IPS-11a (cell line): ENCODE data around the gene PHACTR4.
"Not testable (repeated sequence)": the region's sequence is repeated elsewhere in the genome, so short reads cannot be mapped to it uniquely, and the experiment has no call there.

ENCODE experiments used
- H3K4me3 ChIP-seq: one replicate; pipeline ENCODE4 v1.5.1; 2013; ENCODE audit warnings: low read depth, low read length, control low read depth

PHACTR4 gene

DNA sequence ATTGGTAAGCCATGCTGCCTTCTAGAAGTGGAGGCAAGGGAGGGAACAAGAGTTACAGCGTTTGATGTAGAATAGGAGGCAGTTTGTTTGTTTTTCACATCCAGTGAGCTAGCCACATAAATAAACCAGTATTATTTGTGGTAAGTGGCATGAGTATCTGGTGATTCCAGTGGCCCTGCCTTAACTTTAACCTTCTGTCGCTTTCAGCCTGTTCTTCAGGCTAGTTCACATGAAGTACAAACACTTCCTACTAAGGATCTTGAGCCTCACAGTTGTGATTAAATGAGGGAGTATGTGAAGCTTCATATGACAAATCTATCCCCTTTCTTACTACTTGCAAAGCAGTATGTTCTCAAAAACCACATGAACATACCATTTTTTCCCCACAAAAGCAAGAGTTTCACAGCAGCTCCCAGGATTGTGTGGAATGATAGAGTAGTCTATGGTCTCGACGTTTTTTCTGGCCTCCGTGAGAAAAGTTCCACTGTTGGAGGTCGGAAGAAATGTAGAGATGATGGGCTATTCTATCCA is 59.5 kb downstream of the PHACTR4 start:
- no peak overlapping the region for H3K4me3 ChIP-seq

DNA sequence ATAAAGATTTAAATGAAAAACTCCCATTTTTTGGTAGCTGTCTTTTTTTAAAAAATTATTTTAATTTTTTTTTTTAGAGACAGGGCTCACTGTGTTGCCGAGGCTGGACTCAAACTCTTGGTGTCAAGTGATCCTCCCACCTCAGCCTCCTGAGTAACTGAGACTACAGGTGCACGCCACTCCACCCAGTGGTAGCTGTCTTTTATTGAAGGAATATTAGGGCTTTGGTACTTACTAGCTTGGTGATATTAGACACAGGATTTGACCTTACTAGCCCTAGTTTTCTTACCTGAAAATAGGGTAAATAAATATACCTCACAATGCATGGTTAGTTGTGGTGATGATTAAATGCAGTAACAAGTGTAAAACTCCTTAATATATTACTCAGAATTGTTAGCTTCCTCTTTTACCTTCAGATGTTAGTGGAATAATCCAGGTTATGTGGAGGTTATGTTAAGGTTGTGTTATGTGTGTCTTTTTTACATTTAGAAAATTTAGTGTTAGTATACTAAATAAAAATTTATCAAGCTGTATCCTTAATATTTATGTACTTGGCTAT is 66.8 kb downstream of the PHACTR4 start:
- H3K4me3 ChIP-seq = no peak overlapping the region

DNA sequence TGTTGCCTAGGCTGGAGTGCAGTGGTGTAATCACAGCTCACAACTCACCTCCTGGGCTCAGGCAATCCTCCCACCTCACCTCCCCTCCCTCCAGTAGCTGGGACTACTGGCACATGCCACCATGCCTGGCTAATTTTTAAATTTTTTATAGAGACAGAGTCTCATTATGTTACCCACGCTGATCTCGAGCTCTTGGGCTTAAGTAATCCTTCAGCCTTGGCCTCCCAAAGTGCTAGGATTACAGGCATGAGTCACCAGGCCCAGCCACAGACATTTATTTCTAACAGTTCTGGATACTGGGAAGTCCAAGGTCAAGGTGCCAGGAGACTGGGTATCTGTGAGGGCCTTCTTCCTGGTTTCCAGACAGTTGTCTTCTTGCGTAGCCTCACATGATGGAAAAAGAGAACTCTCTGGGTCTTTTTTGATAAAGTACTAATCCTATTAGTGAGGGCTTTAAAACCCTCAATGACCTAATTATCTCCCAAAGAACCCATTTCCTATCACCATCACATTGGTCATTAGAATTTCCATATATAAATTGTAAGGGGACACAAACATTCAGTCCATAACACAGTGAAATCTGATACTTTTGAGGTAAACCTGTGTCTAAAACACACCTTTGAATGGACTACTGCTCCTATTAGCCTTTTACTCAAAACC is 67.9 kb downstream of the PHACTR4 start:
- H3K4me3 ChIP-seq = no peak overlapping the region

DNA sequence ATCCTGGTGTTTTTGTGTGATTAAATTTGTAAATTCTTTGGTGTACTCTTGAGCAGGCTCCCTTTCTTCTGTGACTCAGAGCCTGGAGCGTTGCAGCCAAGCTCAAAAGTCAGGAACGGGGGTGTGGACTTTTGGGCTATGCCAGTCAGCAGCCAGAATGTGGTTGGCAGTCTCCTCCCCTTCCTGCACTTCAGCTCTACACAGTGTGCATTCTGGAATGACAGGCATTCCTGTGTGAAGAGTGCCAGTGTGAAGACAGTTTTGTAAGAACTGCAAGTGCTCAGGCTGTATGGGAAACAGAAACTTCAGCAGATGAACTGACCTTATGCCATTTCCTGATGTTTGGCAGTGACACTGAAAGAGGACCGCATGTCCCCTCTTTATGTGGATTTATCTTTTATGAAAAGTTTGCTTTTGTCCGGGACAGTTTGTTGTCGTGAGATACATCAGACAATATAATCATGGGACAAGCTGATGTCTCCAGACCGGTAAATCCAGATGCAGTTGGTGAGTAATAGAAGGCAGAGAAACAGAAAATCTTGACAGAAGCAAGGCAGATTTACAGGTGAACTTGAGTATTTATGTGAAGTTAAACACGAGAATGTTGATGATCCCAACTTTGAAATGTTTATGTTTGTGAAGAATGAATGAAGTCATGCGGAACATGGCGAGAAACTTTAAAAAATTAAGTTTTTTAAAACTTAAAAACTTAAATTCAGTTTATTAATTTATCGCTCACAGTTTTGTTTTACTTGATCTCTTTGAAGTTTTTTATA is 68.6 kb downstream of the PHACTR4 start:
- no peak overlapping the region for H3K4me3 ChIP-seq

DNA sequence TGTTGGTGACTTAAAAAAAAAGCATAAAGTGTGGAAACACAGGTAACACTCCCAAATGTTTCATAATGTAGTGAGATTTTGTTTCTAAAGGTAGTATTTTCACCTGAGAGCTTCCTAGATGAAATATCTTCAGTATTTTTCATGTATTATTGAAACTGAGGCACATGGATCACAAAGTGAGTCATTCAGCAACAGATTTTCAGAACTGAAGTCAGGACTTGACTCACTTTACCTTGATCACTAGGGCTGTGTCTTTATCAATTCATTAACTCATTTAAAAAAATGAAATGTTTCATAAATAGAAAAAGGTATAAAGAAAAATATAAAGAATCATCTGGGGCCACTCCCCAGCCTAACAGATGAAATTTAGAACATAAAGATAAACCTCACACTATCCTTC is 69.8 kb downstream of the PHACTR4 start:
- H3K4me3 ChIP-seq = no peak overlapping the region

DNA sequence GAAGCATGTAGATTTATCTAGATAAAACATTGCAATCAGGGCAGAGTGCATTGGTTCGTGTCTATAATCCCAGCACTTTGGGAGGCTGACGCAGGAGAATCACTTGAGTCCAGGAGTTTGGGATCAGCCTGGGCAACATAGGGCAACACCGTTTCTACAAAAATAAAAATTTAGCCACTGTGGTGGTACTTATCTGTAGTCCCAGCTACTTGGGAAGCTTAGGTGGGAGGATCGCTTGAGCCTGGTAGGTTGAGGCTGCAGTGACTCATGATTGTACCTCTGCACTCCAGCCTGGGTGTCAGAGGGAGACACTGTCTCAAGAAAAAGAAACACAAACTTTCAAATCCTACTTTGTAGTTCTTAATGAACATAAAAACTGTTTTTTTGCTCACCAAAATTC is 72.1 kb downstream of the PHACTR4 start:
- H3K4me3 ChIP-seq = no peak overlapping the region

DNA sequence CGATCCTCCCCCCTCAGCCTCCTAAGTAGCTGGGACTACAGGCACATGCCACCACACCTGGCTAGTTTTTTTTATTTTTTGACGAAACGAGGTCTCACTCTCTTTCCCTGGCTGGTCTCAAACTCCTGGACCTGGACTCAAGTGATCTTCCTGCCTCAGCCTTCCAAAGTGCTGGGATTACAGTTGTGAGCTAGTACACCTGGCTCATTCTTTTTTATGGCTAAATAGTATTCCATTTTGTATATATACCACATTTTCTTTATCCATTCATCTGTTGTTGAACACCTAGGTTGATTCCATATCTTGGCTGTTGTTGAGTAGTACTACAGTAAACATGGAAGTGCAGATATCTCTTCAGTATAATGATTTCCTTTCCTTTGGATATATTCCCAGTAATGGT is 74.0 kb downstream of the PHACTR4 start:
- H3K4me3 ChIP-seq = no peak overlapping the region

DNA sequence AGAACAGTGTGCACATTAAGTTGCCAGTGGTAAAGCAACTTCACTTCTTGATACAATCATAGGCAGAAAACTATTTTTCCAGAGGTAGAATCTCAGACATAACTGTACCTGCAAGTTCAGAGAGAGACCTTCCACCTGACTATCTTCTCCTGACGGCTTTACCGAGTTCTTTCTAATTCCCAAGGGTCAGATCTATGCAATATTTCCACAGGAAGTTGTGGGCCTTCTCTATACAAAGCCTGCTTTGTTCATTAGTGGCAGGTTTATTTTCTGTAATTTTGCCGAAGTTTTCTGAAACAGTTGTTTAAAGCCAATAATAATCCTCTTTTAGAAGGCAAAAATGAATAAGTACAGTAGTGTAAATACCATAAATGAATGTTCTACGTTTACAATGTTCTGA is 78.1 kb downstream of the PHACTR4 start:
- no peak overlapping the region for H3K4me3 ChIP-seq

DNA sequence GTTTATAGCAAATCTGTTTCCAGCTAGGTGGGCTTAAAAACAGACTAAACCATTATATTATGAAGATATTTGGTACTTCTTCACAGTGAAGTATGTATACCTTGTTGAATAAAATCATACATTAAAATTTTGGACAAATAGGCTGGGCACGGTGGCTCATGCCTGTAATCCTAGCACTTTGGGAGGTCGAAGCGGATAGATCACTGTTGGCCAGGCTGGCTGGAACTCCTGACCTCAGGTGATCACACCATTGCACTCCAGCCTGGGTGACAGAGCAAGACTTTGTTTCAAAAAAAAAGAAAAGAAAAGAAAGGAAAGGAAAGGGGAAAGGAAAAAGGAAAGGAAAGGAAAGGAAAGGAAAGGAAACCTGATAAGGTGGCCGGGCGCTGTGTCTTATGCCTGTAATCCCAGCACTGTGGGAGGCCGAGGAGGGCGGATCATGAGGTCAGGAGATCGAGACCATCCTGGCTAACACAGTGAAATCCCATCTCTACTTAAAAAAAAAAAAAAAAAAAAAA is 78.6 kb downstream of the PHACTR4 start:
- H3K4me3 ChIP-seq = not testable (repeated sequence)

DNA sequence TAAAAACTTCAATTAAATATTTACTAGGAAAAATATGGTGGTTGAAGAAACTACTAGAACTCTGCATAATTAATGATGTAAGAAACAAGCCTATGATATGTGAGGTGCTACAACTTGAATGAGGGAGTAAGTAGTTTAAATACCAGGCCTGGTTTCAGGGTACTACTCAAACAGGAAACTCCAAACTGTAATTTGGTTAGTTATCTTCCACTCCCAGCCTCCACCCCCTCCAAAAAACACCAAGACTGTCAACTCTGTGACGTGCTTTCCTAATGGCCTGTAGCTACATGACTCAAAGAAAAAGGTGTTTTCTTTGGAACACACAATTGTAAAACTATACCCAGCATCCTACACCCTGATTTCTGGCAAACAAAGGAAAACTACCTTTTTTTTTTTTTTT is 80.4 kb downstream of the PHACTR4 start:
- no peak overlapping the region for H3K4me3 ChIP-seq

DNA sequence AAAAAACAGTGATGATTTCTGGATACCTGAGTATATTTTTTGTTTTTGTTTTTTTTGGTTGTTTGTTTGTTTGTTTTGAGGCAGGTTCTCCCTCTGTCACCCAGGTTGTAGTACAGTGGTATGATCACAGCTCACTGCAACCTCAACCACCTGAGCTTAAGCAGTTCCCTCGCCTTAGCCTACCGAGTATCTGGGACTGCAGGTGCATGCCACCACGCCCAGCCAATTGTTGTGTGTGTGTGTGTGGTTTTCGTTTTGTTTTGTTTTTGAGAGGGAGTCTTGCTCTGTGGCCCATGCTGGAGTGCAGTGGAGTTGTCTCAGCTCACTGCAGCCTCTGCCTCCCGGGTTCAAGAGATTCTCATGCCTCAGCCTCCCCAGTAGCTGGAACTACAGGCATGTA is 81.0 kb downstream of the PHACTR4 start:
- H3K4me3 ChIP-seq = no peak overlapping the region

DNA sequence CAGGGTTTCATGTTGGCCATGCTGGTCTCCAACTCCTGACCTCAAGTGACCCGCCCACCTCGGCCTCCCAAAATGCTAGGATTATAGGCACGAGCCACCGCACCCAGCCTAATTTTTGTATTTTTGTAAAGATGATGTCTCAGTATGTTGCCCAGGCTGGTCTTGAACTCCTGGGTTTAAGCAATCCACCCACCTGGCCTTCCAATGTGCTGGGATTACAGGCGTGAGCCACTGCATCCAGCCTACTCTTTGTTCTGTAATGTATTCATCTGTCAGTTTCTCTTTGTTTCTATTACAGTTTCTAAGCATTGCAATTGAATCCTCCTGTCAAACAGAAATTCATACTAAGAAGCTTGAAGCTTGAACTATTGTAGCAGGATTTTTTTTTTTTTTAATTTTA is 81.5 kb downstream of the PHACTR4 start:
- H3K4me3 ChIP-seq = no peak overlapping the region

DNA sequence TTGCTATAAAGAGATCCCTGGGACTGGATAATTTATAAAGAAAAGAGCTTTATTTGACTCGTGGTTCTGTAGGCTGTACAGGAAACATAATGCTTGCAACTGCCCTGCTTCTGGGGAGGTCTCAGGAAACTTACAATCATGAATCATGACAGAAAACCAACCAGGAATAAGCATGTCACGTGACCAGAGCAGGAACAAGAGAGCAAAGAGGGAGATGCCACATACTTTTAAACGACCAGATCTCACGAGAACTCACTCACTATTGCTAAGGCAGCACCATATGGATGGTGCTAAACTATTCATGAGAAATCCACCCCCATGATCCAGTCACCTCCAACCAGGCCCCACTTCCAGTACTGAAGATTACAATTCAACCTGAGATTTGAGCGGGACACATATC is 86.5 kb downstream of the PHACTR4 start:
- H3K4me3 ChIP-seq = no peak overlapping the region

DNA sequence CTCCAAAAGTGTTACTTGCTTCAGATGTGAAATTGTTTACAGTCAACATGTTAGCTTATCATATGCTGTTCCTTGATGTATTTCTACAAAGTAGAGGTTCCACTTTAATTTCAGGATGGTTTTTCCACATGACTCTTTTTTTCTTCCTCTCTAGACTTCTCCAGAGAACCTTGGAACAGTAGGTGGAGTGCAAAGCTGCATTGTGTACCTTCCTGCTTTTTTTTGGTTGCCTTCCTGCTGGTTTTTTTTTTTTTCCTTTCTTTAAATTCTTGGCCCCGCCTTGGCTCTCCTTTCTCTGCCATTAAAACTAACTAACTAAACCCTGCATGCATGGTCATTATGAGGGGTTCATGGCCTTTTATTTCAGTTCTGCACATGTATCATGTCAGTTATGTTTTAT is 88.1 kb downstream of the PHACTR4 start:
- no peak overlapping the region for H3K4me3 ChIP-seq

DNA sequence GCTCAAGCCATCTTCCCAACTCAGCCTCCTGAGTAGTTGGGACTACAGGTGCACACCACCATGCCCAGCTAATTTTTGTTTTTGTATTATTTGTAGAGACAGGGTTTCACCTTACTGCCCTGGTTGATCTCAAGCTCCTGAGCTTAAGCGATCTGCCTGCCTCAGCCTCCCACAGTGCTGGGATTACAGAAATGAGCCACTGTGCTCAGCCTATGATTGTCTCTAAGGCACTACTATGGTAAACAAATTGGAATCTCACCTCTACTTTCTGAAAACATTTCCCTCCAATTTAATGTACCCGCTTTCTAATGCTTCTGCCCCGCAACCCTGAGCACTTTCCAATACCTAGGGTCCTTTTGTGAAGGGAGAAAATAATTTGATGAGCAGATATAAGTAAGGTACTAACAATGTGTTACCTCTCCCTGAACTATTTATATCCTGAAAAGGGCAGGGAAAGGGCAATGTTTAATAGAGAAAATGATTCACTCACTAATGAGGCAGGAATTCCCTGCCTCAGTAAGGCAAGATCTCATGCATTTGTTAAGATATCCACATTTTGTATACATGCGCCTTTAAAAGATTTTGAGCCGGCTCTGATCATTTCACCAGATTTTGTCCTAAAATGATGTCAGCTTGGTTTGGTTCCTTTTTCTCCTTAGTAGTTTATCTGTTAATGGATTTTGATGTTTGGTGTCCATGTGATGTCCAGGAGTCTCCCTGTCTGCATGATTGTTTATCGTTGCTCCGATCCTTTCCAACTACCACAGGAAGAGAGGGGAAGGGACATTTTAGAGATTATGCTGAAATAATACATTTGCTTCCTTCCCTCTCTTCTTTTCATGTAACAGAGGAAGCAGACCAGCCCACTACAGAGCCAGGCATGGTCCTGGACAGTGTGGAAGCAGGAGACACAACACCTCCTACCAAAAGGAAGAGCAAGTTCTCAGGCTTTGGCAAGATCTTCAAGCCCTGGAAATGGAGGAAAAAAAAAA is 89.0 kb downstream of the PHACTR4 start:
- H3K4me3 ChIP-seq = no peak overlapping the region

DNA sequence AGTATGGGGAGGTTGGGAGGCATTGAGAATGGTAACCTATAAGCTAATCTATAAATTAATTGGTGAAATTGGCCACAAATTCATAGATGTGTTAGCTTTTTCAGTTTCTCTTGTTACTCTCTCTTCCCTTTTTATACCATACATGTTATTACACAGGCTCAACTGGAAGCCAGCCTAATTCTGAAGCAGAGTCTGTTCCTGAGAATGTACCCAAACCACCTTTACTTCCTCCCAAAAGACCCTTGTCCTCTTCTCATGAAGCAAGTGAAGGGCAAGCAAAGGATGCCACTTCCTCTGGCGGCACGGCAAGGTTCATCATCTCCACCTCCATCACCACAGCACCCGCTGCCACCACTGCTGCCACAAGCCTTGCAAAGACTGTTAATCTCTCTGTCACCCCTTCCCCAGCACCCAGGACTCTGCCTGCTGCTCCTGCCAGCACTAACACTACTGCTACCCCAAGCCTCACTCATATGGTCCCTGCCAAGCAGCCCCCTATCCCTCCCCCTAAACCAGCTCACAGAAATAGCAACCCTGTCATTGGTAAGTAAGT is 96.8 kb downstream of the PHACTR4 start:
- H3K4me3 ChIP-seq = no peak overlapping the region

DNA sequence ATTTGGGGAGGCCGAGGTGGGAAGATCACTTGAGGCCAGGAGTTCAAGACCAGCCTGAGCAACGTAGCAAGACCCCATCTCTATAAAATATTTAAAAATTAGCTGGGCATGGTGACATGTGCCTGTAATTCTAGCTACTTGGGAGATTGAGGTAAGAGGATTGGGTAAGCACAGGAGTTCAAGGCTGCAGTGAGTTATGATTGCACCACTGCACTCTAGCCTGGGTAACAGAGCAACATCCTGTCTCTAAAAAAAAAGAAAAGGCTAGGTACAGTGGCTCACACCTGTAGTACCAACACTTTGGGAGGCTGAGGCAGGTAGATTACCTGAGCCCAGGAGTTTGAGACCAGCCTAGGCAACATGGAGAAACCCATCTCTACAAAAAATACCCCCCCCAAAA is 100.6 kb downstream of the PHACTR4 start:
- H3K4me3 ChIP-seq = no peak overlapping the region

DNA sequence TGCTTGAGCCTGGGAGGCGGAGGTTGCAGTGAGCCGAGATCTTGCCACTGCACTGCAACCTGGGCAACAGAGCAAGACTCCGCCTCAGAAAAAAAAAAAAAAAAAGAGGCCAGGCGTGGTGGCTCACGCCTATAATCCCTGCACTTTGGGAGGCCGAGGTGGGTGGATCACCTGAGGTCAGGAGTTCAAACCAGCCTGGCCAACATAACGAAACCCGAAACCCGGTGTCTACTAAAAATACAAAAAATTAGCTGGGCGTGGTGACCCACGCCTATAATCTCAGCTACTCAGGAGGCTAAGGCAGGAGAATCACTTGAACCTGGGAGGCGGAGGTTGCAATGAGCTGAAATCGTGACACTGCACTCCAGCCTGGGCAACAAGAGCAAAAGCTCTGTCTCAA is 110.0 kb downstream of the PHACTR4 start:
- H3K4me3 ChIP-seq = not testable (repeated sequence)

DNA sequence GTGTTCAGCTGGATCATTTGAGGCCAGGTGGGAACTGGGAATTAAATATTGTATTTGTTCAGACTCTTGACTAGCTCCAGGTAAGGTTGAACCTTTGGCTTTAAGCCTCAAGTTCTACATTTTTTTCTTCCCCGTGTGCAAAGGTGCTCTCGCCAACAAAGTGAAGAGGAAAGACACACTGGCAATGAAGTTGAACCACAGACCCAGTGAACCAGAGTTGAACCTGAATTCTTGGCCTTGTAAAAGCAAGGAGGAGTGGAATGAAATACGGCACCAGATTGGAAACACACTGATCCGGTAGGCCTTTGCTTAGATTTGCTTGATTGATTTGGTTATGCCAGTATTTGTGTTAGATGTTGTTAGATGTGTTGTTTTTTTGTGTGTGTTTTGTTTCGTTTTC is 110.8 kb downstream of the PHACTR4 start:
- no peak overlapping the region for H3K4me3 ChIP-seq

DNA sequence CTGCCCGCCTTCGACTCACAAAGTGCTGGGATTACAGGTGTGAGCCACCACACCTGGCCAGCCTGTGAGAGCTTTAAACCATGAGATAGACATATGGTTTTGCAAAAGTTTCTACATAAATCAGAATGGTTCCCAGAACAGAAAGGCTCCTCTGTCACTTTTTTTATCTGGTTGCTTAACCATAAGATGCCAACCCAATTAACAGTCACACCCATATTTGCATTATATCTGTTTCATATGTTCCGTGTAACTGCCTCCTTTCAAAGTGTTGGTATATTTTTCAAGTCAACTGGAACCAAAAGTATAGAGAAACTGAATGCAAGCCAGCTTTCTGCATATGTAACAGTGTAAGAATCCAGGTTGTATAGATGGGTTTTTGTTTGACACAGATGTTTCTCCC is 112.6 kb downstream of the PHACTR4 start:
- H3K4me3 ChIP-seq = no peak overlapping the region
